Colonic mucosa (tissue), 4 donors: Measurements from ENCODE around the gene CCDC24. TPM values are rescaled to one million over a fixed set of nuclear protein-coding genes. Genes with fewer than 3 reads are reported as not detected.
A peak's percentile ranks its signal among the peaks of the same experiment; 100 is the strongest.

Experiments used
- DNase-seq: peaks from one replicate; pipeline ENCODE4 v3.0.0-alpha.2; 2020
- H3K27ac ChIP-seq: fragments of 200-600 bp; one replicate; pipeline ENCODE4 v1.8.0; 2021
- H3K27me3 ChIP-seq: fragments of 200-600 bp; one replicate; pipeline ENCODE4 v1.8.0; 2021
- H3K36me3 ChIP-seq: fragments of 200-600 bp; one replicate; pipeline ENCODE4 v1.8.0; 2021
- H3K4me1 ChIP-seq: fragments of 200-600 bp; one replicate; pipeline ENCODE4 v1.8.0; 2021; ENCODE audit warnings: mild to moderate bottlenecking
- H3K4me3 ChIP-seq: fragments of 200-600 bp; one replicate; pipeline ENCODE4 v1.8.0; 2021
- H3K9ac ChIP-seq, 2 donors: one replicate each; pipeline ENCODE4 v1.7.0; 2013; ENCODE audit warnings: control low read depth in 2 of 2, low read depth in 2 of 2, low read length in 2 of 2
- H3K9me3 ChIP-seq: fragments of 200-600 bp; one replicate; pipeline ENCODE4 v1.8.0; 2021
- CTCF ChIP-seq: fragments of 200-600 bp; IDR thresholded peaks from one replicate; pipeline ENCODE4 v1.8.0; 2022; ENCODE audit warnings: antibody characterized with exemption, mild to moderate bottlenecking
- intact Hi-C: fragments of 100-400 bp; cut with DNase I; formaldehyde crosslinking; loops from one replicate; pipeline ENCODE4 v1.14.1; 2022
- total RNA-seq, 2 donors: library from RNA; stranded (reverse); fragmentation: NEBNext Ultra II Directional in 1 of 2; extraction: Animal tissue kit (Norgen Biotek cat#: 25700) in 1 of 2; gene quantifications; one replicate each; pipeline ENCODE4 v1.2.1, GENCODE V29; 2021
- donor health status: healthy.
- donor health status: DM: no; HTN: no; CAD: no.
- donor health status: DM: no; HTN: no; CAD: no.

The CCDC24 gene
- total RNA-seq, 2 donors from 2014 or later = 20.3 to 24.6 TPM

DNA sequence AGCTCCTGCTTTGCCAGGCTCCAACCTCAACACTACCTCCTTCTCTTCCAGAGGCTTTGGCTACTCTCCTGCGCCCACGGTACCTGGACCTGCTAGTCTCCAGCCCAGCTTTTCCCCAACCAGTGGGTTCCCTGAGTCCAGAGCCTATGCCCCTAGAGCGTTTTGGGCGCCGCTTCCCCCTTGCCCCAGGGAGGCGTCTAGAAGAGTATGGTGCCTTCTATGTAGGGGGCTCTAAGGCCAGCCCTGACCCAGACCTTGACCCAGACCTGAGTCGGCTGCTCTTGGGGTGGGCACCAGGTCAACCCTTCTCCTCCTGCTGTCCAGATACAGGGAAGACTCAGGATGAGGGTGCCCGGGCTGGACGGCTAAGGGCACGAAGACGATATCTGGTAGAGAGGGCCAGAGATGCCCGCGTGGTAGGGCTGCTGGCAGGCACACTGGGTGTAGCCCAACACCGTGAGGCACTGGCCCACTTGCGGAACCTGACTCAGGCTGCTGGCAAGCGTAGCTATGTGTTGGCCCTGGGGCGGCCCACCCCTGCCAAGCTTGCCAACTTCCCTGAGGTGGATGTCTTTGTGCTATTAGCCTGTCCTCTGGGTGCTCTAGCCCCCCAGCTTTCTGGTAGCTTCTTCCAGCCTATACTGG, 19.9 kb upstream of the CCDC24 start:
- TF ChIP-seq CTCF = no peak
- Histone ChIP-seq H3K9ac (no peak overlapping the region), H3K27ac (no peak overlapping the region), H3K27me3 (no peaks in the 10 kb centered on the region), H3K36me3 (no peaks in the 10 kb centered on the region), H3K9me3 (no peaks in the 10 kb centered on the region), H3K4me3 (no peak overlapping the region), H3K4me1 (peaks cover 12% of the 10 kb centered on the region)
- intact Hi-C loops = no loop called here
- DNase-seq = no peak

DNA sequence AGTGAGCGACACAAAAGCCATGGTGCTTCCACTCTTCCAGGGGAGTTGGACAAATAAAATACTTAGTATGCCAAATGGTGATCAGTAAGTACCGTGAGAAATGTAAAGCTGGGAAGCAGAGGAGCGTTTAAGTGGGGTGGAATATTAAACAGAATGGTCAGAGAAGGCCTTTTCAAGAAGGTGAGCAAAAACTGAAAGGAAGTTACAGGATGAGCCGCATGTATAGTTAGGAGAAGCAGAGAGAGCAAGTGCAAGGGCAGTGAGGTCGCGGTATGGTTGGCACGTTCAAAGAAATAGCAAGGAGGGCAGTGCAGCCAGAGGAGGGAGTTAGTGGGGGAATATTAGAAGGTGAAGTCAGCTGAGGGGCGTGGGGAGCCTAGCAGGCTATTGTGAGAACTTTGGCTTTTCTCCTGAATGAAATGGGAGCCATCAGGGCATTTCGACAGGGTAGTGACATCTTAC, 17.4 kb upstream of the CCDC24 start:
- Histone ChIP-seq H3K9ac (peak overlapping the region; percentile 77 to 91), H3K9me3 (no peaks in the 10 kb centered on the region), H3K4me3 (peak overlapping the region; percentile 82), H3K36me3 (no peaks in the 10 kb centered on the region), H3K4me1 (peaks cover 23% of the 10 kb centered on the region), H3K27me3 (no peaks in the 10 kb centered on the region), H3K27ac (peak overlapping the region; percentile 78)
- DNase-seq = no peak
- no peak for TF ChIP-seq CTCF
- intact Hi-C loops = no loop called here

DNA sequence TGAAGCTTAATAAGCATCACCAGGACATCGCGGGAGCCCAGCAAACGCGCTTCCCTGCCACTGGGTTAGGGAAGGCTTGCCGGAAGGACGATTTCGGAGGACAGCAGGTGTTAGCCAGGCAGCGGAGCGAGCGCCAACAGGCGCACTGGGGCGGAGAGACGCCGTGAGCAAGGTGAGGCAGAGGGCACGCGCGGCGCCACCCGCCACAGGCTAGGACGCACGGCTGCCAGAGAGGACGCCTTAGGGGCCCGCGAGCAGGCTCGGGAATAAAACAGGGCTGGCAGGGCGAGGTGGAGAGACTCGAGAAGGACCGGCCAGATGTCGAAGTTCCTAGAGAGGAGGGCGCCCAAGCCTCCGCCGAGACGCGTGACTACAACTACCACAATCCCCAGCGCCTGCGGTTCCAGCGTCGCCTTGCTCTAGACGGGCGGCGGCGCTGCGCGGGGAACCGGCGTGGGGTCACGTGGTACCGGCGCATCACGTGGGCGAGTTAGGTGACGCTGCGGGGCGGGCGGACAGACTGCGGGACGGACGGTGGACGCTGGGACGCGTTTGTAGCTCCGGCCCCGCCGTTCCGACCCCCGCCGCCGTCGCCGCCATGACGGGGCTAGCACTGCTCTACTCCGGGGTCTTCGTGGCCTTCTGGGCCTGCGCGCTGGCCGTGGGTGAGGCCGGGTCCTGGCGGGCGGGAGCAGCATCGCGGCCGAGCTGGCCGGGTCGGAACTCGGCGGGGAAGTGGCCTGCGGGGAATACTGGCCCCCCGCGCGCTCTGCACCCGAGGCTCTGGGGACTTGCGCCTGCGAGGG, 16.8 kb upstream of the CCDC24 start, which contains the start of gene ATP6V0B:
ATP6V0B (plus strand) TSS at position 518 of the 806 bp plus-strand sequence; CDS start at position 599, 81 bp downstream.
- H3K4me1 ChIP-seq = peaks cover 23% of the 10 kb centered on the region
- TF ChIP-seq CTCF = no peak

DNA sequence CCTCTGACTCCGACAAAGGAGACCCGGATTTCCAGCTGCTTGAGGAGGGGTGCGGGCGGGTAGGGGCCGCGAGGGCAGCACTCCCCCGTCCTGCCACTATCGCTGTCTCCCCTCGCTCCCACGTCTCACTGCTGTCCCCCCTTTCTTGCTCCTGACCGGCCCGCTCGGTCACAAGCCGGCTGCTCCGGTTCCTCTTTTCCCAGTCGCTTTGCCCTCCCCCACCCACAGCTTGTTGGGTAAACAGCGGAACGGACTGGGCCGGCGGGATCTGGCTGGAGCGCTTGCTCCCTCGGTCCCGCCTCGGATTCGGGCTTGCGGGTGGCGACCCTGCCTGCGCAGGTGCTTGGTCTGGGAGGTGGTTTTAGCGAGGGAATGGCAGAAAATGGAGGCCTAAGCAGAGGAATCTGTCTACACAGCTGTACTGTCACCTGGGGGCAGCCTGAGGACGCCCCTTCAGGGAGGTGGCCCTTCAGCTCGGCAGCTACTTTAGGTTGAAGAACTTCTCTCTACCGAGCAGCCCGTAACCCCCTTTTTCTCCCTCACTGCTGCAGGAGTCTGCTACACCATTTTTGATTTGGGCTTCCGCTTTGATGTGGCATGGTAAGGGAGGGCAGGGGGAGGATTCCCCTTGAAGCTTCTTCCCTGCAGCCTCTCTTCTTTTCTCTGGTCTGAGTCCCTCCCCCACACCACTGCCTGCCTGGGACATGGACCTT, 16.0 kb upstream of the CCDC24 start:
- TF ChIP-seq CTCF = no peak
- DNase-seq = peak; percentile 84
- H3K4me1 ChIP-seq = peaks cover 29% of the 10 kb centered on the region

More for the DNA sequence above, 16.8 kb upstream of the CCDC24 start, which contains the start of gene ATP6V0B:
- DNase-seq = peak; percentile 98
- no peaks in the 10 kb centered on the region for H3K27me3 ChIP-seq
- H3K27ac ChIP-seq = peak within 1 kb of the TSS; percentile 78
- no peaks in the 10 kb centered on the region for H3K9me3 ChIP-seq
- intact Hi-C loops = no loop called here
- no peaks in the 10 kb centered on the region for H3K36me3 ChIP-seq
- peak within 1 kb of the TSS; percentile 91 to 97 for H3K9ac ChIP-seq
- peak within 1 kb of the TSS; percentile 82 for H3K4me3 ChIP-seq

DNA sequence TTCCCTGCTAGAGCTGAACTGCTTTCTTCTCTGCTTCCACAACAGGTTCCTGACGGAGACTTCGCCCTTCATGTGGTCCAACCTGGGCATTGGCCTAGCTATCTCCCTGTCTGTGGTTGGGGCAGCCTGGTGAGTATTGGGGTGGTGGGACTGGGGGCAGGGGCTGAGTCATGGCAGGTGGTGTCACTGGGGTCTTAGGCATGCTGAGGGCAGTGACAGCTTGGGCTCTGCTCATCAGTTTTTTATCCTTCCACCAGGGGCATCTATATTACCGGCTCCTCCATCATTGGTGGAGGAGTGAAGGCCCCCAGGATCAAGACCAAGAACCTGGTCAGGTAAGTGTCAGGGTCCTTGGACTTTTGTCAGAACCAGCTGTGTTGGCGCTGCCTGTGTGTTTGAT, 15.4 kb upstream of the CCDC24 start:
- H3K9me3 ChIP-seq = no peaks in the 10 kb centered on the region
- peak overlapping the region; percentile 91 to 97 for H3K9ac ChIP-seq
- H3K27me3 ChIP-seq = no peaks in the 10 kb centered on the region
- peak overlapping the region; percentile 78 for H3K27ac ChIP-seq
- H3K4me3 ChIP-seq = peak overlapping the region; percentile 82
- no peak for TF ChIP-seq CTCF
- intact Hi-C loops = no loop called here
- H3K36me3 ChIP-seq = no peaks in the 10 kb centered on the region
- DNase-seq = no peak
- H3K4me1 ChIP-seq = peaks cover 27% of the 10 kb centered on the region

More for the DNA sequence above, 16.0 kb upstream of the CCDC24 start:
- no peaks in the 10 kb centered on the region for H3K27me3 ChIP-seq
- intact Hi-C loops = no loop called here
- H3K9me3 ChIP-seq = no peaks in the 10 kb centered on the region
- peak overlapping the region; percentile 78 for H3K27ac ChIP-seq
- H3K4me3 ChIP-seq = peak overlapping the region; percentile 82
- peak overlapping the region; percentile 91 to 97 for H3K9ac ChIP-seq
- H3K36me3 ChIP-seq = no peaks in the 10 kb centered on the region
